GM12878 (cell line): ENCODE measurements around the gene IL10. TPM values are rescaled to one million over a fixed set of nuclear protein-coding genes. Genes with fewer than 3 reads are reported as not detected.

ENCODE experiments used
- CEBPZ ChIP-seq: fragments of 150-350 bp; IDR thresholded peaks from 2 replicates; pipeline ENCODE4 v1.6.1; 2016; ENCODE audit warnings: low read depth, low read length
- ELK1 ChIP-seq: IDR thresholded peaks from 2 replicates; pipeline ENCODE4 v1.6.1; 2012; ENCODE audit warnings: low read depth, low read length, improper control_type of control experiment
- EP300 ChIP-seq, 2 experiments: fragments of 150-350 bp in 1 of 2; IDR thresholded peaks; 2 replicates each; pipeline ENCODE4 v1.6.1; 2011 to 2012; ENCODE audit warnings: low read depth in 2 of 2, low read length in 2 of 2, borderline replicate concordance in 1 of 2, improper control_type of control experiment in 1 of 2, inconsistent platforms in 1 of 2; ENCODE audit not compliant: control insufficient read depth in 1 of 2
- ESRRA ChIP-seq: IDR thresholded peaks from 2 replicates; pipeline ENCODE4 v1.6.1; 2012; ENCODE audit warnings: mild to moderate bottlenecking, low read length, improper control_type of control experiment
- FOXK2 ChIP-seq: fragments of 450-650 bp; IDR thresholded peaks from 2 replicates; pipeline ENCODE4 v1.6.1; 2017; ENCODE audit warnings: mild to moderate bottlenecking, moderate library complexity
- MLLT1 ChIP-seq: fragments of 450-650 bp; IDR thresholded peaks from 2 replicates; pipeline ENCODE4 v1.6.1; 2016; ENCODE audit warnings: mild to moderate bottlenecking
- MTA2 ChIP-seq: fragments of 450-650 bp; IDR thresholded peaks from 2 replicates; pipeline ENCODE4 v1.6.1; 2016; ENCODE audit warnings: low read depth, mild to moderate bottlenecking, moderate library complexity
- MXI1 ChIP-seq: fragments of 150-350 bp; IDR thresholded peaks from 2 replicates; pipeline ENCODE4 v1.6.1; 2011; ENCODE audit warnings: low read depth, mild to moderate bottlenecking, inconsistent platforms, low read length, improper control_type of control experiment
- NFYB ChIP-seq: IDR thresholded peaks from 2 replicates; pipeline ENCODE4 v1.6.1; 2011; ENCODE audit warnings: low read depth, mild to moderate bottlenecking, low read length, improper control_type of control experiment, moderate library complexity; ENCODE audit not compliant: insufficient read depth
- PBX3 ChIP-seq: IDR thresholded peaks from 2 replicates; pipeline ENCODE4 v1.6.1; 2011; ENCODE audit warnings: mild to moderate bottlenecking, low read depth, low read length, moderate library complexity; ENCODE audit not compliant: insufficient replicate concordance
- POLR2A ChIP-seq: IDR thresholded peaks from 2 replicates; pipeline ENCODE4 v1.6.1; 2011; ENCODE audit warnings: low read depth, mild to moderate bottlenecking, low read length
- RELB ChIP-seq: fragments of 450-650 bp; IDR thresholded peaks from 2 replicates; pipeline ENCODE4 v1.6.1; 2017; ENCODE audit warnings: low read depth, mild to moderate bottlenecking, moderate library complexity
- STAT3 ChIP-seq: IDR thresholded peaks from 2 replicates; pipeline ENCODE4 v1.6.1; 2011; ENCODE audit warnings: low read depth, low read length, improper control_type of control experiment
- YY1 ChIP-seq: IDR thresholded peaks from 2 replicates; pipeline ENCODE4 v1.6.1; 2011; ENCODE audit warnings: low read depth, mild to moderate bottlenecking, low read length
- ZBED1 ChIP-seq: IDR thresholded peaks from 2 replicates; pipeline ENCODE4 v1.6.1; 2016; ENCODE audit warnings: borderline replicate concordance
- ZBTB40 ChIP-seq: fragments of 450-650 bp; IDR thresholded peaks from 2 replicates; pipeline ENCODE4 v1.6.1; 2016; ENCODE audit warnings: mild to moderate bottlenecking, moderate library complexity, borderline replicate concordance
- polyA plus RNA-seq, 11 experiments: library from polyadenylated mRNA; depleted of rRNA in 4 of 11; unstranded in 6 of 11; stranded (reverse) in 5 of 11; fragments of >200 nt; fragmentation: Nextera tagmentation in 4 of 11; fragmentation: Illumina TruSeq in 1 of 11; extraction: Ambion mirVana in 4 of 11; extraction: Trizol in 1 of 11; gene quantifications; 1 replicate in 1 of 11; 2 replicates in 10 of 11; pipeline versions ENCODE4 v1.2.1 to v1.2.3, GENCODE V29; 2011 to 2016; ENCODE audit warnings: inconsistent platforms in 2 of 11, missing spikeins in 2 of 11, low read depth in 1 of 11
- total RNA-seq, 4 experiments: library from RNA; depleted of rRNA in 3 of 4; stranded (reverse); fragments of >200 nt in 3 of 4; fragmentation: Illumina TruSeq in 1 of 4; extraction: Trizol in 1 of 4; gene quantifications; 2 replicates each; pipeline versions ENCODE4 v1.2.1 to v1.2.3, GENCODE V29; 2013 to 2021

Gene IL10
- total and polyA plus RNA-seq, 10 of the 15 experiments (the other 5 are each of a cell fraction or from before 2014, with no cell fraction given) = 0.34 to 5.0 (median 1.1) TPM

- TF ChIP-seq MLLT1 (peak; percentile 98), ZBTB40 (no peak), ESRRA (no peak), NFYB (no peak), MXI1 (no peak), FOXK2 (no peak), MTA2 (peak; percentile 53; the same call in 1 of the 2 replicates), YY1 (peak; percentile 61; the same call in 1 of the 2 replicates), STAT3 (no peak), ZBED1 (peak; percentile 84), EP300 (IDR thresholded peaks at IDR 0.05; ENCODE audit: borderline replicate concordance in 1 of 2, control insufficient read depth in 1 of 2, low read depth in 2 of 2, low read length in 2 of 2) (no peak), RELB (peak; percentile 70; the same call in 1 of the 2 replicates), ELK1 (no peak), POLR2A (0 out of 2 replicates have a peak, but pooled peaks have one; percentile 30), PBX3 (no peak), CEBPZ (no peak)
Measured at GRCh38 chr1:206792939-206793607, 20.8 kb upstream of the IL10 start (continued).
